H1 (cell line): ENCODE results near the gene MAGI1.

Experiments
- BRCA1 ChIP-seq: IDR thresholded peaks from 2 replicates; pipeline ENCODE4 v1.6.1; 2012; ENCODE audit warnings: low read depth, low read length, improper control_type of control experiment
- CTCF ChIP-seq, 3 experiments: IDR thresholded peaks; 1 replicate in 2 of 3; 2 replicates in 1 of 3; pipeline versions ENCODE4 v1.5.1 to v1.6.1; 2011; ENCODE audit warnings: low read length in 3 of 3, mild to moderate bottlenecking in 3 of 3, inconsistent platforms in 2 of 3, low read depth in 1 of 3, moderate library complexity in 1 of 3; ENCODE audit not compliant: insufficient read depth in 1 of 3; ENCODE audit errors: control extremely low read depth in 1 of 3
- EGR1 ChIP-seq: IDR thresholded peaks from 2 replicates; pipeline ENCODE4 v1.6.1; 2011; ENCODE audit warnings: low read depth, low read length, borderline replicate concordance
- EP300 ChIP-seq, 2 experiments: IDR thresholded peaks; 1 replicate in 1 of 2; 2 replicates in 1 of 2; pipeline ENCODE4 v1.6.1; 2011 to 2012; ENCODE audit warnings: low read depth in 2 of 2, low read length in 2 of 2, mild to moderate bottlenecking in 2 of 2, borderline replicate concordance in 1 of 2, inconsistent platforms in 1 of 2, moderate library complexity in 1 of 2
- POLR2A ChIP-seq, 2 experiments: IDR thresholded peaks; 1 replicate in 1 of 2; 2 replicates in 1 of 2; pipeline ENCODE4 v1.6.1; 2011; ENCODE audit warnings: low read depth in 2 of 2, low read length in 2 of 2, mild to moderate bottlenecking in 2 of 2; ENCODE audit errors: control extremely low read depth in 1 of 2
- POLR2AphosphoS5 ChIP-seq: IDR thresholded peaks from 2 replicates; pipeline ENCODE4 v1.6.1; 2011; ENCODE audit warnings: low read depth, low read length
- SIN3A ChIP-seq, 2 experiments: IDR thresholded peaks in 1 of 2; conservative IDR thresholded peaks in 1 of 2; 2 replicates each; pipeline ENCODE4 v1.6.1; 2011 to 2012; ENCODE audit warnings: low read length in 2 of 2, improper control_type of control experiment in 1 of 2, low read depth in 1 of 2, mild to moderate bottlenecking in 1 of 2
- SUZ12 ChIP-seq: fragments of 200-600 bp; sonication (generic); IDR thresholded peaks from 2 replicates; pipeline ENCODE4 v1.6.1; 2012; ENCODE audit warnings: mild to moderate bottlenecking, inconsistent platforms, low read length, moderate library complexity, mixed read lengths
- TCF12 ChIP-seq: IDR thresholded peaks from 2 replicates; pipeline ENCODE4 v1.6.1; 2011; ENCODE audit warnings: low read depth, mild to moderate bottlenecking, low read length
- ZNF274 ChIP-seq: IDR thresholded peaks from 2 replicates; pipeline ENCODE4 v1.7.0; 2012; ENCODE audit warnings: low read length, borderline replicate concordance; ENCODE audit errors: extremely low read depth

- TF ChIP-seq ZNF274: no peak
- no peak for TF ChIP-seq EP300 (IDR thresholded peaks at IDR 0.05; ENCODE audit: borderline replicate concordance in 1 of 2, low read depth in 2 of 2, low read length in 2 of 2)
- TF ChIP-seq SUZ12: no peak
- TF ChIP-seq POLR2A (IDR thresholded peaks at IDR 0.05; ENCODE audit: control extremely low read depth in 1 of 2, low read depth in 2 of 2, low read length in 2 of 2): no peak
- no peak for TF ChIP-seq POLR2AphosphoS5
- TF ChIP-seq SIN3A (conservative IDR thresholded peaks at IDR 0.05 in 1 of 2, IDR thresholded peaks at IDR 0.05 in 1 of 2; ENCODE audit: low read depth in 1 of 2, low read length in 2 of 2): no peak
- TF ChIP-seq TCF12: no peak
- no peak for TF ChIP-seq EGR1
- TF ChIP-seq BRCA1: no peak
- TF ChIP-seq CTCF (IDR thresholded peaks at IDR 0.05; ENCODE audit: control extremely low read depth in 1 of 3, insufficient read depth in 1 of 3, low read depth in 1 of 3, low read length in 3 of 3): no peak
These were observed 380.3 kb downstream of the MAGI1 start for GRCh38 chr3:65658401-65658800.
